Astrocyte (in vitro differentiated cells and primary cell): ENCODE data around the gene SLAMF6.

Experiments used
- CTCF ChIP-seq: IDR thresholded peaks from 2 replicates; pipeline ENCODE4 v1.5.1; 2011; ENCODE audit warnings: low read depth, mild to moderate bottlenecking, inconsistent platforms, low read length, moderate library complexity; ENCODE audit not compliant: insufficient read depth
- EZH2 ChIP-seq: IDR thresholded peaks from 2 replicates; pipeline ENCODE4 v1.6.1; 2012; ENCODE audit warnings: mild to moderate bottlenecking, low read length, inconsistent platforms; ENCODE audit not compliant: insufficient read depth

- no peak for TF ChIP-seq CTCF
- TF ChIP-seq EZH2, result no peak
These were observed 47.8 kb upstream of the SLAMF6 start for GRCh38 chr1:160570840-160571239.
